Measurements from ENCODE around the gene POPDC3.

POPDC3 gene

DNA sequence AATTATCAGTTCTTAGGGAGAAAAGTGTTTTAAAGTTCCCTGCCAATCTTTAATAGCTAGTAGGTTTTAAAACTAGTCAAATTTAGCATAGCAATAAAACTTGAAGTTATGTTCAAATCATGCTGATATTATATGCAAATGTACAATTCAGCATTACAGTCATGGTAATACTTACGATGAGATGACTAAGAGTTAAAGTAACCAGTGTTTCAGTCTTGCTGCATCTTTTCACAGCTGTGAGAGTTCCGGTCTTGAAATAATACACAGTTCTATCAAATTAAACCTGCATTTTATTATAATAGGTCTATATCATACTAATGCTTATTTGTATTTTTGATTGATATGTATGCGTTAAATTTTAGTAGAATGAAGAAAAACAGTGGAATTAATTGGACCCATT lies 26.1 kb downstream of the POPDC3 start:
- no peak for TF ChIP-seq POLR2AphosphoS5 (IDR thresholded peaks at IDR 0.05; ENCODE audit: low read depth, low read length)
- no peak for TF ChIP-seq SIN3A (IDR thresholded peaks at IDR 0.05; ENCODE audit: borderline replicate concordance, insufficient read depth, low read length)
- TF ChIP-seq TAF1 (IDR thresholded peaks at IDR 0.05; ENCODE audit: borderline replicate concordance, insufficient read depth, low read length) = no peak
- no peak for TF ChIP-seq FOXP2 (optimal IDR thresholded peaks at IDR 0.05; ENCODE audit: borderline replicate concordance, extremely low read depth, extremely low read length, insufficient read depth)
- TF ChIP-seq, protein P1, sequence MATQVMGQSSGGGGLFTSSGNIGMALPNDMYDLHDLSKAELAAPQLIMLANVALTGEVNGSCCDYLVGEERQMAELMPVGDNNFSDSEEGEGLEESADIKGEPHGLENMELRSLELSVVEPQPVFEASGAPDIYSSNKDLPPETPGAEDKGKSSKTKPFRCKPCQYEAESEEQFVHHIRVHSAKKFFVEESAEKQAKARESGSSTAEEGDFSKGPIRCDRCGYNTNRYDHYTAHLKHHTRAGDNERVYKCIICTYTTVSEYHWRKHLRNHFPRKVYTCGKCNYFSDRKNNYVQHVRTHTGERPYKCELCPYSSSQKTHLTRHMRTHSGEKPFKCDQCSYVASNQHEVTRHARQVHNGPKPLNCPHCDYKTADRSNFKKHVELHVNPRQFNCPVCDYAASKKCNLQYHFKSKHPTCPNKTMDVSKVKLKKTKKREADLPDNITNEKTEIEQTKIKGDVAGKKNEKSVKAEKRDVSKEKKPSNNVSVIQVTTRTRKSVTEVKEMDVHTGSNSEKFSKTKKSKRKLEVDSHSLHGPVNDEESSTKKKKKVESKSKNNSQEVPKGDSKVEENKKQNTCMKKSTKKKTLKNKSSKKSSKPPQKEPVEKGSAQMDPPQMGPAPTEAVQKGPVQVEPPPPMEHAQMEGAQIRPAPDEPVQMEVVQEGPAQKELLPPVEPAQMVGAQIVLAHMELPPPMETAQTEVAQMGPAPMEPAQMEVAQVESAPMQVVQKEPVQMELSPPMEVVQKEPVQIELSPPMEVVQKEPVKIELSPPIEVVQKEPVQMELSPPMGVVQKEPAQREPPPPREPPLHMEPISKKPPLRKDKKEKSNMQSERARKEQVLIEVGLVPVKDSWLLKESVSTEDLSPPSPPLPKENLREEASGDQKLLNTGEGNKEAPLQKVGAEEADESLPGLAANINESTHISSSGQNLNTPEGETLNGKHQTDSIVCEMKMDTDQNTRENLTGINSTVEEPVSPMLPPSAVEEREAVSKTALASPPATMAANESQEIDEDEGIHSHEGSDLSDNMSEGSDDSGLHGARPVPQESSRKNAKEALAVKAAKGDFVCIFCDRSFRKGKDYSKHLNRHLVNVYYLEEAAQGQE (IDR thresholded peaks at IDR 0.05; ENCODE audit: insufficient read depth in 1 of 2, low read depth in 2 of 2, low read length in 2 of 2) = no peak

DNA sequence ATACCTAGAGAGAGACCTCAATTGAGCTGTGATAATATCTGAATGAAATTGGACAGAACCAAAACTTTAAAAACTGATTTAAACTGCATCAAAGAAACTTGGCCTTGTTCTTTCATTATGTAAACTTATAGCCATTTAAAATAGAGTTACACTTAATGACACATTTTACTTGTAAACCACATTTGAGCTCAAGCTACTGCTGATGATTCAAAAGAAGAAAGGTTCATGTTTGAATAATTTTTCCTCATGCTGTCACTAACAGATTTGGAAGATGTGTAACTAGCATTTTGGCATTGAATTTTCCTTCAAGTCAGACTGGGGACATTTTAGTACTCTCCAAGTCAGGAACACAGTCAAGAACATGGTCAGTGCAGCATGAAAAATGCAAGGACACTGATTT lies 26.9 kb downstream of the POPDC3 start:
- no peak for TF ChIP-seq SIN3A (IDR thresholded peaks at IDR 0.05; ENCODE audit: borderline replicate concordance, insufficient read depth, low read length)
- no peak for TF ChIP-seq TAF1 (IDR thresholded peaks at IDR 0.05; ENCODE audit: borderline replicate concordance, insufficient read depth, low read length)
- TF ChIP-seq POLR2AphosphoS5 (IDR thresholded peaks at IDR 0.05; ENCODE audit: low read depth, low read length) = no peak

GRCh38 chr6:105151644-105152043 lies 28.2 kb downstream of the POPDC3 start:
- TF ChIP-seq, protein P1 (IDR thresholded peaks at IDR 0.05; ENCODE audit: insufficient read depth in 1 of 2, low read depth in 2 of 2, low read length in 2 of 2) = no peak

GRCh38 chr6:105138141-105138540 lies 41.7 kb downstream of the POPDC3 start:
- TF ChIP-seq POLR2AphosphoS5 (IDR thresholded peaks at IDR 0.05; ENCODE audit: low read depth, low read length) = no peak
- TF ChIP-seq, protein P1 (IDR thresholded peaks at IDR 0.05; ENCODE audit: insufficient read depth in 1 of 2, low read depth in 2 of 2, low read length in 2 of 2) = no peak
- no peak for TF ChIP-seq SIN3A (IDR thresholded peaks at IDR 0.05; ENCODE audit: borderline replicate concordance, insufficient read depth, low read length)
- no peak for TF ChIP-seq FOXP2 (optimal IDR thresholded peaks at IDR 0.05; ENCODE audit: borderline replicate concordance, extremely low read depth, extremely low read length, insufficient read depth)
- TF ChIP-seq TAF1 (IDR thresholded peaks at IDR 0.05; ENCODE audit: borderline replicate concordance, insufficient read depth, low read length) = no peak

DNA sequence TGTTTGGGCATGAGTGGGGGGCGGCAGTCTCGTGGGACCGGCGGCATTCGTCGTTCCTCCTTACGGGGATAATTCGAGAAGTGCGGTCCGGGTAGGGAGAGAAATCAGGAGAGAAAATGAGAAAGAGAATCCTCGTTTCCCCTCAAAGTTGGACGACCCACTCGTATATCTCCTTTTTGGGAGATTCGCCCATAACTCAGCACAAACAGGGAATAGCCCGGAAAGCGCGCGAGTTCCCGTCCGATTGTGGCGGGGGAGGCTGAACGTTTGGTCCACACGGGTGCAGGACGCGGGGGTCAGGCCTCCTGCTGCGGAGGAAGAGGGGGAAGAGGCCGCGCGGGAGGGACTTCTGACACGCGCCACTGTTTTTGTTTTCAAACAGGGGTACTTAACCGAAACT lies 42.4 kb downstream of the POPDC3 start:
- TF ChIP-seq, protein P1 (IDR thresholded peaks at IDR 0.05; ENCODE audit: insufficient read depth in 1 of 2, low read depth in 2 of 2, low read length in 2 of 2) = no peak
- TF ChIP-seq FOXP2 (optimal IDR thresholded peaks at IDR 0.05; ENCODE audit: borderline replicate concordance, extremely low read depth, extremely low read length, insufficient read depth) = no peak
- TF ChIP-seq SIN3A (IDR thresholded peaks at IDR 0.05; ENCODE audit: borderline replicate concordance, insufficient read depth, low read length) = no peak
- TF ChIP-seq TAF1 (IDR thresholded peaks at IDR 0.05; ENCODE audit: borderline replicate concordance, insufficient read depth, low read length) = no peak
- TF ChIP-seq POLR2AphosphoS5 (IDR thresholded peaks at IDR 0.05; ENCODE audit: low read depth, low read length) = no peak
